SK-N-SH treated with all-trans-retinoic acid at 6 μM for 48 hours (cell line): ENCODE results near the gene FAM3B.

Source experiments
- ARNTL ChIP-seq: fragments of 450-650 bp; formaldehyde crosslinking; IDR thresholded peaks from 2 replicates; pipeline ENCODE4 v1.5.0; 2020; ENCODE audit warnings: low read depth, mild to moderate bottlenecking, moderate library complexity, borderline replicate concordance
- OSR1 ChIP-seq: fragments of 250-450 bp; sonication (Bioruptor Pico); IDR thresholded peaks from 2 replicates; pipeline ENCODE4 v1.8.0; 2022; ENCODE audit warnings: moderate library complexity, mild to moderate bottlenecking, inconsistent platforms
- PATZ1 ChIP-seq: fragments of 250-450 bp; sonication (Bioruptor Pico); IDR thresholded peaks from 2 replicates; pipeline ENCODE4 v1.8.0; 2020; ENCODE audit warnings: mild to moderate bottlenecking, moderate library complexity, borderline replicate concordance
- PPARA ChIP-seq: fragments of 250-450 bp; sonication (Bioruptor Pico); IDR thresholded peaks from 2 replicates; pipeline ENCODE4 v1.5.0; 2020; ENCODE audit warnings: mild to moderate bottlenecking, borderline replicate concordance
- ZFP30 ChIP-seq: fragments of 450-650 bp; formaldehyde crosslinking; IDR thresholded peaks from 2 replicates; pipeline ENCODE4 v1.5.0; 2022; ENCODE audit warnings: mild to moderate bottlenecking, moderate library complexity

DNA sequence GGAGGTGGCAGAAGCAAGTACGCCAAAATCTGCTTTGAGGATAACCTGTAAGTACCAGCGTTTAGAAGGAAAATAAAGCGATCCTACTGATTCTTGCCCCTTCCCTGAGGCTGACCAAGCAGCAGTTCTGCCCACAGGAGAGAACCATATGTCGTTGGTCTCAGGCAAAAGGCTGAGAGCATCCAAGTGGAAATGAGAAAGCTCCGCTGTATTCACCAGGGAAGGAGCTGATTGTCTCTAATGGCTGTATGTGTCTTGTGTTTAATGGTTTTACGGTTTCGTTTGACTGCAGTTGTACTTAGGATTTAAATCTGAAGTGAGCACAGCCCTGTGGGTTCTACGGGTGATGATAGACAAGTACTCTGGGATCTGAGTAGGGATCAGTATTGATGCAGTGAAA, 21.9 kb downstream of the FAM3B start:
- TF ChIP-seq ARNTL (CRISPR knock-in tag), result no peak
- TF ChIP-seq OSR1, result no peak
- no peak for TF ChIP-seq ZFP30 (CRISPR knock-in tag)
- no peak for TF ChIP-seq PPARA (CRISPR knock-in tag)
- no peak for TF ChIP-seq PATZ1 (CRISPR knock-in tag)
